Measurements from ENCODE around the gene EYS. TPM values are rescaled to one million over a fixed set of nuclear protein-coding genes. Genes with fewer than 3 reads are reported as not detected.

Gene EYS
- total RNA-seq, 2 experiments from 2014 or later = not detected

- H3K4me1 ChIP-seq (ENCODE audit: insufficient read depth, low read length) = no peaks in the 10 kb centered on the region
- H3K4me3 Mint-ChIP-seq = no peak overlapping the region
- CTCF ChIA-PET = no interaction called here
- no peaks in the 10 kb centered on the region for H3K27me3 ChIP-seq (ENCODE audit: control insufficient read depth in 1 of 2, insufficient read depth in 2 of 2, low read length in 2 of 2)
- no peaks in the 10 kb centered on the region for H3K36me3 ChIP-seq (ENCODE audit: insufficient read depth, low read length)
- no peaks in the 10 kb centered on the region for H3K36me3 Mint-ChIP-seq (ENCODE audit: low read depth)
- ATAC-seq (ENCODE audit: poor library complexity) (no peak), DNase-seq (no peak)
- H3K4me3 ChIP-seq (ENCODE audit: low read length) = no peak overlapping the region
- TF ChIP-seq CTCF (IDR thresholded peaks at IDR 0.05) = no peak
- H3K27ac Mint-ChIP-seq = no peak overlapping the region
- POLR2A ChIA-PET = no interaction called here
- no peaks in the 10 kb centered on the region for H3K4me1 Mint-ChIP-seq (ENCODE audit: low read depth)
- H3K9me3 Mint-ChIP-seq = peaks cover 12% of the 10 kb centered on the region
- peaks cover 0 to 19% of the 10 kb centered on the region in 2 experiments for H3K9me3 ChIP-seq (ENCODE audit: control insufficient read depth in 1 of 2, insufficient read depth in 1 of 2, low read length in 2 of 2)
- no peaks in the 10 kb centered on the region for H3K27me3 Mint-ChIP-seq
- intact Hi-C loops (cut with DNase I, micrococcal nuclease) = no loop called here
- H3K27ac ChIP-seq (ENCODE audit: low read depth in 1 of 2, low read length in 2 of 2) = no peak overlapping the region
These were observed 1407.8 kb downstream of the EYS start for GRCh38 chr6:64299176-64299575.

GRCh38 chr6:64294034-64294433, 1413.0 kb downstream of the EYS start:
- intact Hi-C loops (cut with DNase I, micrococcal nuclease) = no loop called here
- CTCF ChIA-PET = no interaction called here
- H3K4me1 Mint-ChIP-seq (ENCODE audit: low read depth) = no peaks in the 10 kb centered on the region
- H3K27ac Mint-ChIP-seq = no peak overlapping the region
- POLR2A ChIA-PET = no interaction called here
- no peak overlapping the region for H3K4me3 ChIP-seq (ENCODE audit: low read length)
- H3K4me1 ChIP-seq (ENCODE audit: insufficient read depth, low read length) = no peaks in the 10 kb centered on the region
- H3K9me3 Mint-ChIP-seq = peaks cover 2% of the 10 kb centered on the region
- H3K36me3 ChIP-seq (ENCODE audit: insufficient read depth, low read length) = no peaks in the 10 kb centered on the region
- H3K4me3 Mint-ChIP-seq = no peak overlapping the region
- ATAC-seq (ENCODE audit: poor library complexity) (no peak), DNase-seq (no peak)
- peaks cover 0 to 3% of the 10 kb centered on the region in 2 experiments for H3K9me3 ChIP-seq (ENCODE audit: control insufficient read depth in 1 of 2, insufficient read depth in 1 of 2, low read length in 2 of 2)
- H3K36me3 Mint-ChIP-seq (ENCODE audit: low read depth) = no peaks in the 10 kb centered on the region
- no peaks in the 10 kb centered on the region for H3K27me3 ChIP-seq (ENCODE audit: control insufficient read depth in 1 of 2, insufficient read depth in 2 of 2, low read length in 2 of 2)
- H3K27ac ChIP-seq (ENCODE audit: low read depth in 1 of 2, low read length in 2 of 2) = no peak overlapping the region
- TF ChIP-seq CTCF (IDR thresholded peaks at IDR 0.05) = no peak
- no peaks in the 10 kb centered on the region for H3K27me3 Mint-ChIP-seq

GRCh38 chr6:64293298-64293697, 1413.7 kb downstream of the EYS start:
- H3K9me3 ChIP-seq (ENCODE audit: control insufficient read depth in 1 of 2, insufficient read depth in 1 of 2, low read length in 2 of 2) = peaks cover 0 to 3% of the 10 kb centered on the region in 2 experiments
- H3K27ac ChIP-seq (ENCODE audit: low read depth in 1 of 2, low read length in 2 of 2) = no peak overlapping the region
- ATAC-seq (ENCODE audit: poor library complexity) = no peak
- no peaks in the 10 kb centered on the region for H3K4me1 ChIP-seq (ENCODE audit: insufficient read depth, low read length)
- H3K36me3 ChIP-seq (ENCODE audit: insufficient read depth, low read length) = no peaks in the 10 kb centered on the region
- no peak overlapping the region for H3K4me3 ChIP-seq (ENCODE audit: low read length)
- intact Hi-C loops (cut with DNase I, micrococcal nuclease) = no loop called here
- ChIA-PET CTCF (no interaction called here), POLR2A (no interaction called here)
- H3K27me3 ChIP-seq (ENCODE audit: control insufficient read depth in 1 of 2, insufficient read depth in 2 of 2, low read length in 2 of 2) = no peaks in the 10 kb centered on the region
- H3K4me3 Mint-ChIP-seq = no peak overlapping the region
- peaks cover 3% of the 10 kb centered on the region for H3K9me3 Mint-ChIP-seq
- H3K27ac Mint-ChIP-seq = no peak overlapping the region
- no peaks in the 10 kb centered on the region for H3K36me3 Mint-ChIP-seq (ENCODE audit: low read depth)
- no peaks in the 10 kb centered on the region for H3K27me3 Mint-ChIP-seq
- no peak for DNase-seq
- H3K4me1 Mint-ChIP-seq (ENCODE audit: low read depth) = no peaks in the 10 kb centered on the region
- TF ChIP-seq CTCF (IDR thresholded peaks at IDR 0.05) = no peak
